ENCODE results near the gene BPIFB3. TPM values are rescaled to one million over a fixed set of nuclear protein-coding genes. Genes with fewer than 3 reads are reported as not detected.
"Not testable (repeated sequence)": the region's sequence is repeated elsewhere in the genome, so short reads cannot be mapped to it uniquely, and the experiment has no call there.

Gene BPIFB3
- total RNA-seq, 5 donors from 2014 or later (not counting 1 experiment from before 2014, with no cell fraction given), result not detected

DNA sequence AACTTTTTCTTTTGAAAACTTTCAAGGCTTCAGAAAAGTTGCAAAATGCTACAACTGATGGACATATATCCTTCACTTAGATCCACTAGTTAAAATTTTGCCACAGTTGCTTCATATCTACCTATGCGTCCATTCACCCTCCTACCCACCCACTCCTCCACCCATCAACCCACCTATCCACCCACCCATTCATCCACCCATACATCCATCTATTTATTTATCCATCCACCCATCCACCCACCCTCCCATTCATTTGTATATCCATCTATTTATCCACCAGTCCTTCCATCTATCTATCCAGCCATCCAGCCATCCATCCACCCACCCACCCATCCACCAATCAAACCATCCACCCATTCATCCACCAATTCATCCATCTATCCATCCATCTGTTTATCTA lies 39.4 kb downstream of the BPIFB3 start:
- ATAC-seq (replicated peaks in 1 of 4) (no peak), DNase-seq (no peak)
- H3K27ac ChIP-seq (ENCODE audit: low read length), result no peak overlapping the region
- H3K9me3 ChIP-seq, result no peaks in the 10 kb centered on the region
- no peaks in the 10 kb centered on the region for H3K36me3 ChIP-seq (ENCODE audit: control insufficient read depth in 2 of 2, extremely low read depth in 1 of 2, insufficient read depth in 1 of 2, low read length in 1 of 2)
- Mint-ChIP-seq H3K36me3 (no peaks in the 10 kb centered on the region), H3K4me1 (peaks cover 2 to 5% (median 5%) of the 10 kb centered on the region in 3 donors), H3K9me3 (no peaks in the 10 kb centered on the region), H3K4me3 (no peak overlapping the region), H3K27me3 (no peaks in the 10 kb centered on the region), H3K27ac (no peak overlapping the region)
- ChIA-PET POLR2A (no interaction called here), CTCF (no interaction called here)
- 88% methylated on average over 1 of the region's 1 CpG for WGBS (ENCODE audit: insufficient coverage)
- H3K27me3 ChIP-seq (replicated peaks in 1 of 2; ENCODE audit: control insufficient read depth in 2 of 2, extremely low read depth in 1 of 2, insufficient read depth in 2 of 2, low read length in 1 of 2), result peaks cover 0 to 2% of the 10 kb centered on the region in 2 experiments
- H3K4me1 ChIP-seq (ENCODE audit: control insufficient read depth in 1 of 2, extremely low read depth in 1 of 2, insufficient read depth in 2 of 2, low read length in 2 of 2), result peaks cover 0 to 7% of the 10 kb centered on the region in 2 experiments
- H3K4me3 ChIP-seq (ENCODE audit: control insufficient read depth in 1 of 2, extremely low read depth in 1 of 2, low read length in 1 of 2), result no peak overlapping the region

DNA sequence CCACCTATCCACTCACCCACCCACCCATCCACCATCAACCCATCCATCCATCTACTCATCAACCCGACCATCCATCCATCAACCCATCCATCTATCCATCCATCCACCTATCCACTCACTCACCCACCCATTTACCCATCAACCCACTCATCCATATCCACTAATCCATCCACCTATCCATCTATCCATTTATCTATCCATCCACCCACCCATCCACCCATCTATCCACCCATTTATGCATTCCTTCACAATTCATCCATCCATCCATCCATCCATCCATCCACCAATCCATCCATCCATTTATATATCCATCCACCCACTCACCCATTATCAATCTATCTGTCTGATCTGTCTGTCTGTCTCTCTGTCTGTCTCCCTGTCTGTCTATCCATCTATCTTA lies 39.9 kb downstream of the BPIFB3 start:
- H3K27me3 ChIP-seq (replicated peaks in 1 of 2; ENCODE audit: control insufficient read depth in 2 of 2, extremely low read depth in 1 of 2, insufficient read depth in 2 of 2, low read length in 1 of 2), result peaks cover 0 to 2% of the 10 kb centered on the region in 2 experiments
- no peak for DNase-seq
- no peak overlapping the region for H3K4me3 Mint-ChIP-seq
- peaks cover 2 to 5% (median 5%) of the 10 kb centered on the region in 3 donors for H3K4me1 Mint-ChIP-seq
- peaks cover 0 to 7% of the 10 kb centered on the region in 2 experiments for H3K4me1 ChIP-seq (ENCODE audit: control insufficient read depth in 1 of 2, extremely low read depth in 1 of 2, insufficient read depth in 2 of 2, low read length in 2 of 2)
- 40% methylated on average over 1 of the region's 1 CpG for whole genome bisulfite sequencing (ENCODE audit: insufficient coverage)
- ATAC-seq (replicated peaks in 1 of 4), result no peak
- H3K27me3 Mint-ChIP-seq, result no peaks in the 10 kb centered on the region
- CTCF ChIA-PET, result no interaction called here
- no peak overlapping the region for H3K27ac ChIP-seq (ENCODE audit: low read length)
- no peak overlapping the region for H3K4me3 ChIP-seq (ENCODE audit: control insufficient read depth in 1 of 2, extremely low read depth in 1 of 2, low read length in 1 of 2)
- H3K9me3 ChIP-seq, result no peaks in the 10 kb centered on the region
- H3K36me3 Mint-ChIP-seq, result no peaks in the 10 kb centered on the region
- no peaks in the 10 kb centered on the region for H3K9me3 Mint-ChIP-seq
- POLR2A ChIA-PET, result no interaction called here
- H3K36me3 ChIP-seq (ENCODE audit: control insufficient read depth in 2 of 2, extremely low read depth in 1 of 2, insufficient read depth in 1 of 2, low read length in 1 of 2), result no peaks in the 10 kb centered on the region
- no peak overlapping the region for H3K27ac Mint-ChIP-seq

DNA sequence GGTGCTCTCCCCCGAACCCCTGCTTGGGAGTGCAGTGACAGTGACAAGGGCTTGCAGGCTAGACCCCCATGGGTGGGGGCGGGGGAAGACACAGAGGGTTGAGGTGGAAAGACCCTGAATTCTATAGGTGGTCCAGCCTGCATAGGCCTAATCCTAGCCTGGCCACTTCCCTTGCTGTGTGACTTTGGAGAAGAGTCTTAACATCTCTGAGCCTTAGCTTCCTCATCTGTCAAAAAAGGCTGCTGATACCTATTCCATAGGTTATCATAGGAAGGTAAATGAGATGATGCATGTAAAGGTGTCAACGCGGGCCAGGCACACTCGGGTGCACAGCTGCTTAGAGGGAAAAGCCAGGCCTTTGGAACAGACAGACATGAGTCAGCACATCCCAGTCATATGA lies 41.5 kb downstream of the BPIFB3 start:
- ChIA-PET POLR2A (no interaction called here), CTCF (interaction anchor here in 1 of 2 donors (1.1 kb wide), 1 partner anchor 195 kb away, joined by 3 read pairs; no protein-coding TSS in a partner anchor)
- Histone ChIP-seq H3K36me3 (ENCODE audit: control insufficient read depth in 2 of 2, extremely low read depth in 1 of 2, insufficient read depth in 1 of 2, low read length in 1 of 2) (no peaks in the 10 kb centered on the region), H3K9me3 (no peaks in the 10 kb centered on the region), H3K27me3 (replicated peaks in 1 of 2; ENCODE audit: control insufficient read depth in 2 of 2, extremely low read depth in 1 of 2, insufficient read depth in 2 of 2, low read length in 1 of 2) (peaks cover 0 to 2% of the 10 kb centered on the region in 2 experiments), H3K4me1 (ENCODE audit: control insufficient read depth in 1 of 2, extremely low read depth in 1 of 2, insufficient read depth in 2 of 2, low read length in 2 of 2) (peaks cover 0 to 7% of the 10 kb centered on the region in 2 experiments), H3K27ac (ENCODE audit: low read length) (no peak overlapping the region), H3K4me3 (ENCODE audit: control insufficient read depth in 1 of 2, extremely low read depth in 1 of 2, low read length in 1 of 2) (no peak overlapping the region)
- DNase-seq (no peak), ATAC-seq (replicated peaks in 1 of 4) (no peak)
- Mint-ChIP-seq H3K9me3 (no peaks in the 10 kb centered on the region), H3K27ac (no peak overlapping the region), H3K4me3 (no peak overlapping the region), H3K4me1 (peaks cover 2 to 5% (median 5%) of the 10 kb centered on the region in 3 donors), H3K27me3 (no peaks in the 10 kb centered on the region), H3K36me3 (no peaks in the 10 kb centered on the region)
- 100% methylated on average over 3 of the region's 5 CpGs for WGBS (ENCODE audit: insufficient coverage)

DNA sequence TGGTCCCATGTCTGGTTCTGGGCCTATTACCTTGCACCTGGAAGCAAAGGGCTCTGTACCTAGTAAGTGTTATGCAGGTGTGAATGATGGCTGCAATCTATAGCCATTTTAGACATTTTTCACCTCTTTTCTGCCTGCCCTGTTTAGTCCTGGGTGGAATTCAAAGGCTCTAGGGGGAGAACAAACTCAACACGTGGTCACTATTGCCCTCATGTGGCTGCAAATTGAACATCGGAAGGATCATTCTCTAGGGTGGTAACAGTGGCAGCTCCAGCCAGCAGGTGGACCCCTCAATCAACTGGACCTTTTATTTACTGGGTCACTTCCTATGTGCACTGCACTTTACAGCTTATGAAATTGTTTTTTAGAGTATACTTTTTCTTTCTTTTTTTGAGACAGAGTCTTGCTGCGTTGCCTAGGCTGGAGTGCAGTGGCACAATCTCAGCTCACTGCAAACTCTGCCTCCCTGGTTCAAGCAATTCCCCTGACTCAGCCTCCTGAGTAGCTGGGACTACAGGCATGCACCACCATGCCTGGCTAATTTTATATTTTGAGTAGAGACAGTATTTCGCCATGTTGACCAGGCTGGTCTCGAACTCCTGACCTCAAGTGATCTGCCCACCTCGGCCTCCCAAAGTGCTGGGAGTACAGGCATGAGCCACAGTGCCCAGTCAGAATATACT lies 42.3 kb downstream of the BPIFB3 start:
- WGBS (ENCODE audit: insufficient coverage), result 60% methylated on average over 2 of the region's 6 CpGs
- H3K4me1 Mint-ChIP-seq; H3K4me3 Mint-ChIP-seq; H3K4me1 ChIP-seq (ENCODE audit: control insufficient read depth in 1 of 2, extremely low read depth in 1 of 2, insufficient read depth in 2 of 2, low read length in 2 of 2); H3K9me3 Mint-ChIP-seq; H3K27ac ChIP-seq (ENCODE audit: low read length); H3K36me3 ChIP-seq (ENCODE audit: control insufficient read depth in 2 of 2, extremely low read depth in 1 of 2, insufficient read depth in 1 of 2, low read length in 1 of 2); H3K27me3 Mint-ChIP-seq; H3K4me3 ChIP-seq (ENCODE audit: control insufficient read depth in 1 of 2, extremely low read depth in 1 of 2, low read length in 1 of 2); H3K36me3 Mint-ChIP-seq; H3K9me3 ChIP-seq; H3K27me3 ChIP-seq (replicated peaks in 1 of 2; ENCODE audit: control insufficient read depth in 2 of 2, extremely low read depth in 1 of 2, insufficient read depth in 2 of 2, low read length in 1 of 2); H3K27ac Mint-ChIP-seq; POLR2A ChIA-PET: not testable (repeated sequence)
- ATAC-seq (replicated peaks in 1 of 4) (peak; percentile 53 to 71 (median 67)), DNase-seq (peak in 23 of 35 experiments; percentile 4 to 70 (median 19))
- CTCF ChIA-PET, result interaction anchor here (0.5 to 1.2 kb wide), 4 partner anchors 191 to 322 kb away, joined by 3 to 8 read pairs (median 4); no protein-coding TSS in a partner anchor

DNA sequence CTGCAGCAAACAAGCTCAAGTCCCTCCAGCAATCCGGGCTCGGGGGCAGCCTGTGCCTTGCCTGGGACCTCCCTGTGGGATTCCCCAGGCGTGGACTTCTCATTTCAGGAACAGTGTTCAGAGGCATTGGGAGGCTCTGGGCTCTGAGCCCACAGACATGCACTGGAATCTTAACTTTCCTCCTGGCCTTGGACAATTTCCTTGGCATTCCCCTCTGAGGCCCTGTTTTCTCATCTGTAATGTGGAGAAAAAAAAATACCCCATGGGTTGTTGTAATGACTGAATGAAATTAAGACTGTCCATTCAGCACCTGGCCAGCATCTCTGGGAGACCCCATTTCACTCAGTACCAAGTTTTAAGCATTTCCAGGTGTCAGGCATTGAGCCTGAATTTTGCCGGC lies 43.3 kb downstream of the BPIFB3 start:
- Mint-ChIP-seq H3K36me3 (no peaks in the 10 kb centered on the region), H3K27ac (no peak overlapping the region), H3K27me3 (no peaks in the 10 kb centered on the region), H3K4me1 (peaks cover 0 to 5% (median 2%) of the 10 kb centered on the region in 3 donors), H3K4me3 (no peak overlapping the region), H3K9me3 (no peaks in the 10 kb centered on the region)
- Histone ChIP-seq H3K27me3 (replicated peaks in 1 of 2; ENCODE audit: control insufficient read depth in 2 of 2, extremely low read depth in 1 of 2, insufficient read depth in 2 of 2, low read length in 1 of 2) (peaks cover 0 to 2% of the 10 kb centered on the region in 2 experiments), H3K27ac (ENCODE audit: low read length) (no peak overlapping the region), H3K36me3 (ENCODE audit: control insufficient read depth in 2 of 2, extremely low read depth in 1 of 2, insufficient read depth in 1 of 2, low read length in 1 of 2) (no peaks in the 10 kb centered on the region), H3K9me3 (no peaks in the 10 kb centered on the region), H3K4me3 (ENCODE audit: control insufficient read depth in 1 of 2, extremely low read depth in 1 of 2, low read length in 1 of 2) (no peak overlapping the region), H3K4me1 (ENCODE audit: control insufficient read depth in 1 of 2, extremely low read depth in 1 of 2, insufficient read depth in 2 of 2, low read length in 2 of 2) (peaks cover 0 to 7% of the 10 kb centered on the region in 2 experiments)
- ChIA-PET CTCF (interaction anchor here in 1 of 2 donors (0.6 kb wide), 1 partner anchor 323 kb away, joined by 4 read pairs; no protein-coding TSS in a partner anchor), POLR2A (no interaction called here)
- no peak for ATAC-seq (replicated peaks in 1 of 4)
- DNase-seq, result no peak
- 95% methylated on average over 4 of the region's 4 CpGs for WGBS (ENCODE audit: insufficient coverage)

DNA sequence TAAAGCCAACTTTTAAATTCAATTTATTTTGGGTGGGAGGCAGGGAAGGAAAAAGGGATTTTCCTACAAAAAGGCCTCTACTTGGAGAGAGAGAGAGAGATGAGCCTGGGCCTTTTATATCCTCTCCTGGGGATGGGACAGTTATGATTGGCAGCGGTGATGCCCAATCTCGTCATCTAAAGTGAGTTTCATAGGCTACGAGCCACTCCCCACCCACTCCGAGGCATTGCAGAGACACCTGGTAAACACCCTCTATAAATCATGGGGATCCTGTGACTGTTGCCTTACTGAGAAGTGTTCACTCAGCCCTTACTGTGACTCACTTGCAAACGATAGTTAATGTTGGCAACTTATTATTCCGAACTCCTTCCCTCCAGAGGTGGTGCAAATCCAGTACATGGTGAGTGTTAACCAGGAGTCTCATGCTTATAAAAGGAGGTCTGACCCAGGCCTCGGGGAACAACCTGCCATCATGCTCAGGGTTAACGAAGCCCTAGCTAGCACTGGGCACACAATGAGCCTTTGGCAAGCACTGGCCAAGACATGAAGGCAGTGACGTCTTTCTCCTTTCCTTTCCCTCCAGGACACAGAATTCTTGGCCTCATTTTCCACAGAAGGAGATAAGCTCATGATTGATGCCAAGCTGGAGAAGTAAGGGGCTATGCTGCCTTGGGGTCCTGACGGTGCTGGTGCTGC lies 46.3 kb downstream of the BPIFB3 start:
- POLR2A ChIA-PET, result no interaction called here
- WGBS (ENCODE audit: insufficient coverage), result 92% methylated on average over 6 of the region's 10 CpGs

More for the DNA sequence above, 46.3 kb downstream of the BPIFB3 start:
- Mint-ChIP-seq H3K36me3 (no peaks in the 10 kb centered on the region), H3K4me1 (peaks cover 0 to 5% (median 2%) of the 10 kb centered on the region in 3 donors), H3K9me3 (no peaks in the 10 kb centered on the region), H3K4me3 (no peak overlapping the region), H3K27ac (no peak overlapping the region), H3K27me3 (peaks cover 0 to 2% of the 10 kb centered on the region in 2 donors)
- H3K27me3 ChIP-seq (replicated peaks in 1 of 2; ENCODE audit: control insufficient read depth in 2 of 2, extremely low read depth in 1 of 2, insufficient read depth in 2 of 2, low read length in 1 of 2), result peaks cover 0 to 7% of the 10 kb centered on the region in 2 experiments
- H3K36me3 ChIP-seq (ENCODE audit: control insufficient read depth in 2 of 2, extremely low read depth in 1 of 2, insufficient read depth in 1 of 2, low read length in 1 of 2), result no peaks in the 10 kb centered on the region
- H3K9me3 ChIP-seq, result no peaks in the 10 kb centered on the region
- H3K4me1 ChIP-seq (ENCODE audit: control insufficient read depth in 1 of 2, extremely low read depth in 1 of 2, insufficient read depth in 2 of 2, low read length in 2 of 2), result peaks cover 0 to 7% of the 10 kb centered on the region in 2 experiments
- CTCF ChIA-PET, result no interaction called here
- ATAC-seq (replicated peaks in 1 of 4), result no peak
- H3K4me3 ChIP-seq (ENCODE audit: control insufficient read depth in 1 of 2, extremely low read depth in 1 of 2, low read length in 1 of 2), result no peak overlapping the region
- H3K27ac ChIP-seq (ENCODE audit: low read length), result no peak overlapping the region
- DNase-seq, result no peak

Data from T-cell (primary cell).